ENCODE results near the gene SBF2.

The SBF2 gene

GRCh38 chr11:9971894-9972293 lies 322.1 kb downstream of the SBF2 start:
- Histone ChIP-seq H3K9me2 (replicated peaks; ENCODE audit: control insufficient read depth, low read length) (no peaks in the 10 kb centered on the region), H3K4me1 (ENCODE audit: control insufficient read depth, low read length) (peaks cover 9% of the 10 kb centered on the region), H3K36me3 (ENCODE audit: control insufficient read depth, low read length) (no peaks in the 10 kb centered on the region), H3K4me2 (ENCODE audit: low read length) (no peak overlapping the region), H3K27ac (ENCODE audit: low read depth, low read length) (no peak overlapping the region), H3K79me2 (ENCODE audit: control insufficient read depth, low read length) (no peaks in the 10 kb centered on the region), H3K27me3 (ENCODE audit: control insufficient read depth, low read length) (no peaks in the 10 kb centered on the region), H3F3A (ENCODE audit: control insufficient read depth, insufficient read depth) (no peaks in the 10 kb centered on the region), H3K4me3 (ENCODE audit: low read length) (no peak overlapping the region), H3K9me3 (ENCODE audit: control insufficient read depth, insufficient read depth, low read length) (no peaks in the 10 kb centered on the region), H4K20me1 (ENCODE audit: control insufficient read depth, insufficient read depth, low read depth, low read length) (no peaks in the 10 kb centered on the region)
- TF ChIP-seq CTCF (IDR thresholded peaks at IDR 0.05; ENCODE audit: low read depth, low read length, poor library complexity, severe bottlenecking) (no peak), EZH2phosphoT487 (IDR thresholded peaks at IDR 0.05; ENCODE audit: borderline replicate concordance, low read length) (no peak)

GRCh38 chr11:9969068-9969467 lies 325.0 kb downstream of the SBF2 start:
- H3K9me3 ChIP-seq (ENCODE audit: control insufficient read depth, insufficient read depth, low read length) = no peaks in the 10 kb centered on the region
- no peaks in the 10 kb centered on the region for H4K20me1 ChIP-seq (ENCODE audit: control insufficient read depth, insufficient read depth, low read depth, low read length)
- H3K4me3 ChIP-seq (ENCODE audit: low read length) = no peak overlapping the region
- H3K4me2 ChIP-seq (ENCODE audit: low read length) = no peak overlapping the region
- no peaks in the 10 kb centered on the region for H3K9me2 ChIP-seq (replicated peaks; ENCODE audit: control insufficient read depth, low read length)
- H3K4me1 ChIP-seq (ENCODE audit: control insufficient read depth, low read length) = peaks cover 9% of the 10 kb centered on the region
- no peaks in the 10 kb centered on the region for H3K79me2 ChIP-seq (ENCODE audit: control insufficient read depth, low read length)
- TF ChIP-seq EZH2phosphoT487 (IDR thresholded peaks at IDR 0.05; ENCODE audit: borderline replicate concordance, low read length) (no peak), CTCF (IDR thresholded peaks at IDR 0.05; ENCODE audit: low read depth, low read length, poor library complexity, severe bottlenecking) (no peak)
- H3K36me3 ChIP-seq (ENCODE audit: control insufficient read depth, low read length) = no peaks in the 10 kb centered on the region
- no peaks in the 10 kb centered on the region for H3K27me3 ChIP-seq (ENCODE audit: control insufficient read depth, low read length)
- no peak overlapping the region for H3K27ac ChIP-seq (ENCODE audit: low read depth, low read length)
- no peaks in the 10 kb centered on the region for H3F3A ChIP-seq (ENCODE audit: control insufficient read depth, insufficient read depth)

- Histone ChIP-seq H3K9me2 (replicated peaks; ENCODE audit: control insufficient read depth, low read length) (no peaks in the 10 kb centered on the region), H3K9me3 (ENCODE audit: control insufficient read depth, insufficient read depth, low read length) (no peaks in the 10 kb centered on the region), H3K27me3 (ENCODE audit: control insufficient read depth, low read length) (no peaks in the 10 kb centered on the region), H3K27ac (ENCODE audit: low read depth, low read length) (no peak overlapping the region), H3K4me3 (ENCODE audit: low read length) (no peak overlapping the region), H3F3A (ENCODE audit: control insufficient read depth, insufficient read depth) (no peaks in the 10 kb centered on the region), H4K20me1 (ENCODE audit: control insufficient read depth, insufficient read depth, low read depth, low read length) (no peaks in the 10 kb centered on the region), H3K4me2 (ENCODE audit: low read length) (no peak overlapping the region), H3K79me2 (ENCODE audit: control insufficient read depth, low read length) (no peaks in the 10 kb centered on the region), H3K4me1 (ENCODE audit: control insufficient read depth, low read length) (peaks cover 3% of the 10 kb centered on the region; the same call in 1 of the 2 replicates), H3K36me3 (ENCODE audit: control insufficient read depth, low read length) (no peaks in the 10 kb centered on the region)
- TF ChIP-seq EZH2phosphoT487 (IDR thresholded peaks at IDR 0.05; ENCODE audit: borderline replicate concordance, low read length) = no peak
- no peak for TF ChIP-seq CTCF (IDR thresholded peaks at IDR 0.05; ENCODE audit: low read depth, low read length, poor library complexity, severe bottlenecking)
These were observed 331.3 kb downstream of the SBF2 start for GRCh38 chr11:9962722-9963121.

GRCh38 chr11:9957072-9957471 lies 336.9 kb downstream of the SBF2 start:
- no peaks in the 10 kb centered on the region for H3K9me2 ChIP-seq (replicated peaks; ENCODE audit: control insufficient read depth, low read length)
- H3K9me3 ChIP-seq (ENCODE audit: control insufficient read depth, insufficient read depth, low read length) = no peaks in the 10 kb centered on the region
- no peaks in the 10 kb centered on the region for H3F3A ChIP-seq (ENCODE audit: control insufficient read depth, insufficient read depth)
- no peaks in the 10 kb centered on the region for H4K20me1 ChIP-seq (ENCODE audit: control insufficient read depth, insufficient read depth, low read depth, low read length)
- no peak overlapping the region for H3K4me2 ChIP-seq (ENCODE audit: low read length)
- TF ChIP-seq EZH2phosphoT487 (IDR thresholded peaks at IDR 0.05; ENCODE audit: borderline replicate concordance, low read length) (no peak), CTCF (IDR thresholded peaks at IDR 0.05; ENCODE audit: low read depth, low read length, poor library complexity, severe bottlenecking) (no peak)
- no peaks in the 10 kb centered on the region for H3K4me1 ChIP-seq (ENCODE audit: control insufficient read depth, low read length)
- H3K4me3 ChIP-seq (ENCODE audit: low read length) = no peak overlapping the region
- no peak overlapping the region for H3K27ac ChIP-seq (ENCODE audit: low read depth, low read length)
- H3K36me3 ChIP-seq (ENCODE audit: control insufficient read depth, low read length) = no peaks in the 10 kb centered on the region
- no peaks in the 10 kb centered on the region for H3K79me2 ChIP-seq (ENCODE audit: control insufficient read depth, low read length)
- H3K27me3 ChIP-seq (ENCODE audit: control insufficient read depth, low read length) = no peaks in the 10 kb centered on the region
